ENCODE measurements around the gene MAPKAP1.

The MAPKAP1 gene

DNA sequence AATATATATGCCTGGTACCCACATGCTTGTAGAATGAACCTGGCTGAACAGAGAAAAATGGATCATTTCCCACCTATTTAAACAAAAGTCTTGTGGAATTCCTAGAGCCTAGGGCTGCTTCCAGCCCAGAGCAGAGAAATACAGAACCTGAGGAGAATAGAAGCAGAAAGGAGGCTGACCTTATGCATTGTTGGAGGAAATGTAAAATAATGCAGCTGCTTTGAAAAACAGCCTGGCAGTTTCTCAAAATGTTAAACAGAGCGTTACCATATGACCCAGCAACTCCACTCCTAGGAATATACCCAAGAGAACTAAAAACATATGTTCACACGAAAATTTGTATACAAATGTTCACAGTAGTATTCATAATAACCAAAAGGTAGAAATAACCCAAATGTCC lies 15.1 kb downstream of the MAPKAP1 start:
- Histone ChIP-seq H3K9me2 (replicated peaks; ENCODE audit: insufficient read depth, low read length) (no peaks in the 10 kb centered on the region), H2AFZ (ENCODE audit: low read depth, low read length, severe bottlenecking) (no peak overlapping the region), H3K36me3 (ENCODE audit: low read length) (no peaks in the 10 kb centered on the region), H4K20me1 (ENCODE audit: low read depth, low read length) (no peaks in the 10 kb centered on the region), H3F3A (ENCODE audit: insufficient read depth) (0 out of 2 replicates have a peak, but pooled peaks cover under 1% of the 10 kb centered on the region), H3K79me2 (ENCODE audit: insufficient read depth, low read length) (peaks cover 61% of the 10 kb centered on the region), H3K9me3 (ENCODE audit: insufficient read depth, low read length) (no peaks in the 10 kb centered on the region), H3K4me3 (ENCODE audit: insufficient read depth, low read length, poor library complexity, severe bottlenecking) (no peak overlapping the region), H3K9ac (ENCODE audit: low read length) (no peak overlapping the region), H3K27me3 (ENCODE audit: low read length) (no peaks in the 10 kb centered on the region), H3K4me2 (ENCODE audit: low read depth, low read length, poor library complexity, severe bottlenecking) (no peak overlapping the region), H3K27ac (ENCODE audit: low read depth, low read length) (no peak overlapping the region)
- no peak for TF ChIP-seq EZH2phosphoT487 (conservative IDR thresholded peaks at IDR 0.05; ENCODE audit: low read length)
- TF ChIP-seq, protein P1, sequence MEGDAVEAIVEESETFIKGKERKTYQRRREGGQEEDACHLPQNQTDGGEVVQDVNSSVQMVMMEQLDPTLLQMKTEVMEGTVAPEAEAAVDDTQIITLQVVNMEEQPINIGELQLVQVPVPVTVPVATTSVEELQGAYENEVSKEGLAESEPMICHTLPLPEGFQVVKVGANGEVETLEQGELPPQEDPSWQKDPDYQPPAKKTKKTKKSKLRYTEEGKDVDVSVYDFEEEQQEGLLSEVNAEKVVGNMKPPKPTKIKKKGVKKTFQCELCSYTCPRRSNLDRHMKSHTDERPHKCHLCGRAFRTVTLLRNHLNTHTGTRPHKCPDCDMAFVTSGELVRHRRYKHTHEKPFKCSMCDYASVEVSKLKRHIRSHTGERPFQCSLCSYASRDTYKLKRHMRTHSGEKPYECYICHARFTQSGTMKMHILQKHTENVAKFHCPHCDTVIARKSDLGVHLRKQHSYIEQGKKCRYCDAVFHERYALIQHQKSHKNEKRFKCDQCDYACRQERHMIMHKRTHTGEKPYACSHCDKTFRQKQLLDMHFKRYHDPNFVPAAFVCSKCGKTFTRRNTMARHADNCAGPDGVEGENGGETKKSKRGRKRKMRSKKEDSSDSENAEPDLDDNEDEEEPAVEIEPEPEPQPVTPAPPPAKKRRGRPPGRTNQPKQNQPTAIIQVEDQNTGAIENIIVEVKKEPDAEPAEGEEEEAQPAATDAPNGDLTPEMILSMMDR (IDR thresholded peaks at IDR 0.05; ENCODE audit: insufficient read depth, low read length, poor library complexity, severe bottlenecking), result no peak

DNA sequence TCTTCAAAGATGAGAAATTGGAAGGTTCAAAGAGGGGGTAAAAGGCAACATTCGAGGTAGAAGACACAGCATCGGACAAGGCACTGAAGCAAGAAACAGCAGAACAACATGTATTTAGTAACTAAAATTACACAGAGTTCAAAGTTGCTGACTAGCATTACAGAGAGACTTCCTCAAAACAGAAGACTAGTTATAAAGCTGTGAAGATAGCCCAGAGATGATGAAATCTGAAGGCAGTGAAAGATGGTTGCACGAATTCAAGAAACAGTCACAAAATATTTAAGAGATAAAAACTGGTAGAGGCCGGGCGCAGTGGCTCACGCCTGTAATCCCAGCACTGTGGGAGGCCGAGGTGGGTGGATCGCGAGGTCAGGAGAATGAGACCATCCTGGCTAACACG lies 16.3 kb downstream of the MAPKAP1 start:
- no peaks in the 10 kb centered on the region for H3K9me3 ChIP-seq (ENCODE audit: insufficient read depth, low read length)
- no peak overlapping the region for H3K4me3 ChIP-seq (ENCODE audit: insufficient read depth, low read length, poor library complexity, severe bottlenecking)
- no peaks in the 10 kb centered on the region for H3K9me2 ChIP-seq (replicated peaks; ENCODE audit: insufficient read depth, low read length)
- no peaks in the 10 kb centered on the region for H3F3A ChIP-seq (ENCODE audit: insufficient read depth)
- no peaks in the 10 kb centered on the region for H4K20me1 ChIP-seq (ENCODE audit: low read depth, low read length)
- H3K79me2 ChIP-seq (ENCODE audit: insufficient read depth, low read length), result peaks cover 53% of the 10 kb centered on the region
- H2AFZ ChIP-seq (ENCODE audit: low read depth, low read length, severe bottlenecking), result no peak overlapping the region
- H3K27me3 ChIP-seq (ENCODE audit: low read length), result no peaks in the 10 kb centered on the region
- H3K9ac ChIP-seq (ENCODE audit: low read length), result no peak overlapping the region
- H3K4me2 ChIP-seq (ENCODE audit: low read depth, low read length, poor library complexity, severe bottlenecking), result no peak overlapping the region
- no peaks in the 10 kb centered on the region for H3K36me3 ChIP-seq (ENCODE audit: low read length)
- no peak overlapping the region for H3K27ac ChIP-seq (ENCODE audit: low read depth, low read length)
- TF ChIP-seq, protein P1 (IDR thresholded peaks at IDR 0.05; ENCODE audit: insufficient read depth, low read length, poor library complexity, severe bottlenecking), result no peak
- no peak for TF ChIP-seq EZH2phosphoT487 (conservative IDR thresholded peaks at IDR 0.05; ENCODE audit: low read length)

DNA sequence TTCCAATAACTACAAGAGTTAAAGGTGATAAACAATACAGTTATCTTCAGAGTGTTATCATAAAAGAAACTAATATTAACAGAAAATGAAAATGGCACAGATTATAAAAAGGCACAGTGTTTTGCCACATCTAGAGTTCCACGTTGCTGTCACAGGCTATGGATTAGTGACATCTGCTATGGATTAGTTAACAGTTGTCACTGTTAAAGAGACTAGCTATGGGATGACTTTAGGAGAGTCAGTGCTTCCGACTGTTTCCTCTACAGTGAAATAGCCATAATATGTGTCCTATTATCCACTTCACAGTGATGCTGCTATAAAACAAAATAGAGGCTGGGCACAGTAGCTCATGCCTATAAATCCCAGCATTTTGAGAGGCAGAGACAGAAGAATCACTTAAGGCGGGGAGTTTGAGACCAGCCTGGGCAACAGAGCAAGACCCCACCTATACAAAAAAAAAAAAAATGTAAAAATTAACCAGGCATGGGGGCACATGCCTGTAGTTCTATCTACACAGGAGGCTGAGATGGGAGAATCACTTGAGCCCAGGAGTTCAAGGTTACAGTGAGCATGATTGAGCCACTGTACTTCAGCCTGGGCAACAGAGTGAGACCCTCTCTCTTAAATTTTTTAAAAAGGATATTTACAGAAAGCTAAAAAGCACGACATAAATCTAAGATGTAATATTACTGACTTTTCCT lies 19.7 kb downstream of the MAPKAP1 start:
- Histone ChIP-seq H4K20me1 (ENCODE audit: low read depth, low read length) (no peaks in the 10 kb centered on the region), H3K79me2 (ENCODE audit: insufficient read depth, low read length) (peaks cover 33% of the 10 kb centered on the region; the same call in 1 of the 2 replicates), H3K9ac (ENCODE audit: low read length) (no peak overlapping the region), H3K4me2 (ENCODE audit: low read depth, low read length, poor library complexity, severe bottlenecking) (no peak overlapping the region), H2AFZ (ENCODE audit: low read depth, low read length, severe bottlenecking) (no peak overlapping the region), H3K27me3 (ENCODE audit: low read length) (no peaks in the 10 kb centered on the region), H3K36me3 (ENCODE audit: low read length) (no peaks in the 10 kb centered on the region), H3F3A (ENCODE audit: insufficient read depth) (no peaks in the 10 kb centered on the region), H3K9me3 (ENCODE audit: insufficient read depth, low read length) (no peaks in the 10 kb centered on the region), H3K27ac (ENCODE audit: low read depth, low read length) (no peak overlapping the region), H3K9me2 (replicated peaks; ENCODE audit: insufficient read depth, low read length) (no peaks in the 10 kb centered on the region), H3K4me3 (ENCODE audit: insufficient read depth, low read length, poor library complexity, severe bottlenecking) (no peak overlapping the region)
- TF ChIP-seq, protein P1 (IDR thresholded peaks at IDR 0.05; ENCODE audit: insufficient read depth, low read length, poor library complexity, severe bottlenecking), result no peak
- TF ChIP-seq EZH2phosphoT487 (conservative IDR thresholded peaks at IDR 0.05; ENCODE audit: low read length), result no peak
